SJSA1 (cell line): Measurements from ENCODE around the gene KLHL28. TPM values are rescaled to one million over a fixed set of nuclear protein-coding genes. Genes with fewer than 3 reads are reported as not detected.

Experiments used
- DNase-seq, 2 experiments: peaks; one replicate each; pipeline ENCODE4 v3.0.0-alpha.2; 2015 to 2020; ENCODE audit warnings: low spot score in 2 of 2, low read depth in 1 of 2
- H3K27ac ChIP-seq: fragments of 250-450 bp; sonication (Bioruptor Pico); 2 replicates; pipeline ENCODE4 v1.5.1; 2020; ENCODE audit warnings: mild to moderate bottlenecking, moderate library complexity
- H3K27me3 ChIP-seq: fragments of 250-450 bp; sonication (Bioruptor Pico); replicated peaks from 2 replicates; pipeline ENCODE4 v1.5.1; 2020; ENCODE audit warnings: mild to moderate bottlenecking, moderate library complexity
- H3K36me3 ChIP-seq: fragments of 250-450 bp; sonication (Bioruptor Pico); 2 replicates; pipeline ENCODE4 v1.5.1; 2020; ENCODE audit warnings: mild to moderate bottlenecking
- H3K4me1 ChIP-seq: fragments of 250-450 bp; sonication (Bioruptor Pico); replicated peaks from 2 replicates; pipeline ENCODE4 v1.6.1; 2021; ENCODE audit warnings: mild to moderate bottlenecking
- H3K4me3 ChIP-seq: fragments of 250-450 bp; sonication (Bioruptor Pico); 2 replicates; pipeline ENCODE4 v1.5.1; 2020; ENCODE audit warnings: mild to moderate bottlenecking
- H3K9me3 ChIP-seq: fragments of 250-450 bp; sonication (Bioruptor Pico); replicated peaks from 2 replicates; pipeline ENCODE4 v1.5.1; 2020; ENCODE audit warnings: mild to moderate bottlenecking
- total RNA-seq: library from RNA; depleted of rRNA; stranded (reverse); fragments of >200 nt; shearing (Covaris generic); gene quantifications from 2 replicates; pipeline ENCODE4 v1.2.3, GENCODE V29; 2014

Gene KLHL28
- total RNA-seq, 1 experiment from 2014 or later, result 5.0 TPM

DNA sequence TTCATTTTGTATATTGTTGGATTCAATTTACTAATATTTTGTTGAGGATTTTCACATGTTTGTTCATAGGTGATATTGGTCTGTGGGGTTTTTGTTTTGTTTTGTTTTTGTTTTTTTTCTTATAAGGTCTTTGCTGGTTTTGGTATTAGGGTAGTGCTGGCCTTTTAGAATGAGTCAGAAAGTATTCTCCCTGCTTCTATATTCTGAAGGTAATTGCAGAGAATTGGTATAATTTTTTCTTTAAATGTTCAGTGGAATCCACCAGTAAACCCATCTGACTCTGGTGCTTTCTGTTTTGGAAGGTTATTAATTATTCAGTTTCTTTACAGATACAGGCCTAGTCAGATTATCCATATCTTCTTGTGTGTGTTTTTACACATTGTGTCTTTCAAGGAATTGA lies 9.2 kb upstream of the KLHL28 start:
- Histone ChIP-seq H3K36me3 (peaks cover 13% of the 10 kb centered on the region), H3K9me3 (no peaks in the 10 kb centered on the region)

GRCh38 chr14:44968714-44969113 lies 7.0 kb upstream of the KLHL28 start:
- Histone ChIP-seq H3K27ac (no peak overlapping the region), H3K36me3 (peaks cover 13% of the 10 kb centered on the region), H3K9me3 (no peaks in the 10 kb centered on the region), H3K4me1 (peaks cover 11% of the 10 kb centered on the region), H3K27me3 (no peaks in the 10 kb centered on the region), H3K4me3 (no peak overlapping the region)
- no peak for DNase-seq

More for the DNA sequence above, 9.2 kb upstream of the KLHL28 start:
- H3K27ac ChIP-seq, result no peak overlapping the region
- DNase-seq, result no peak
- peaks cover 5% of the 10 kb centered on the region; the same call in 1 of the 2 replicates for H3K4me1 ChIP-seq
- no peak overlapping the region for H3K4me3 ChIP-seq
- H3K27me3 ChIP-seq, result no peaks in the 10 kb centered on the region

GRCh38 chr14:44966601-44967336 lies 5.0 kb upstream of the KLHL28 start:
- DNase-seq, result no peak
- no peaks in the 10 kb centered on the region for H3K27me3 ChIP-seq
- H3K4me3 ChIP-seq, result no peak overlapping the region
- no peak overlapping the region for H3K27ac ChIP-seq
- peaks cover 13% of the 10 kb centered on the region for H3K36me3 ChIP-seq
- H3K9me3 ChIP-seq, result no peaks in the 10 kb centered on the region
- H3K4me1 ChIP-seq, result peaks cover 14% of the 10 kb centered on the region

- H3K4me3 ChIP-seq, result peak overlapping the region; percentile 55
- H3K4me1 ChIP-seq, result peaks cover 19% of the 10 kb centered on the region
- peaks cover 8% of the 10 kb centered on the region for H3K36me3 ChIP-seq
- no peaks in the 10 kb centered on the region for H3K27me3 ChIP-seq
- no peak overlapping the region for H3K27ac ChIP-seq
- no peaks in the 10 kb centered on the region for H3K9me3 ChIP-seq
- no peak for DNase-seq
These were observed 2.1 kb upstream of the KLHL28 start for GRCh38 chr14:44963775-44964380.

DNA sequence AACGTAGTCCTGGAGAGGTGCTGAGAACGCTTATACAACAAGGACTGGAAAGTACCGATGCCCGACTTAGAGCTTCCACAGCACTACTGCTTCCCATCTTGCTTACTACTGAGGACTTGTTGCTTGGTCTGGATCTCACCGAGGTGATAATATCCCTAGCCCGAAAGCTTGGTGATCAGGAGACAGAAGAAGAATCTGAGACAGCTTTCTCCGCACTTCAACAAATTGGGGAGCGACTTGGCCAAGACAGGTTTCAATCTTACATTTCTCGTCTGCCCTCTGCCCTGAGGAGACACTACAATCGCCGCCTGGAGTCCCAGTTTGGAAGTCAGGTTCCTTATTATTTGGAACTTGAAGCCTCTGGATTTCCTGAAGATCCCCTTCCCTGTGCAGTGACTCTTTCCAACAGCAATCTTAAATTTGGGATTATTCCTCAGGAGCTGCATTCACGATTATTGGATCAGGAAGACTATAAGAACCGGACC lies 1.3 kb upstream of the KLHL28 start:
- Histone ChIP-seq H3K9me3 (no peaks in the 10 kb centered on the region), H3K27me3 (no peaks in the 10 kb centered on the region), H3K4me3 (peak overlapping the region; percentile 55), H3K4me1 (peaks cover 19% of the 10 kb centered on the region), H3K27ac (no peak overlapping the region), H3K36me3 (peaks cover 6% of the 10 kb centered on the region; the same call in 1 of the 2 replicates)
- DNase-seq, result no peak

DNA sequence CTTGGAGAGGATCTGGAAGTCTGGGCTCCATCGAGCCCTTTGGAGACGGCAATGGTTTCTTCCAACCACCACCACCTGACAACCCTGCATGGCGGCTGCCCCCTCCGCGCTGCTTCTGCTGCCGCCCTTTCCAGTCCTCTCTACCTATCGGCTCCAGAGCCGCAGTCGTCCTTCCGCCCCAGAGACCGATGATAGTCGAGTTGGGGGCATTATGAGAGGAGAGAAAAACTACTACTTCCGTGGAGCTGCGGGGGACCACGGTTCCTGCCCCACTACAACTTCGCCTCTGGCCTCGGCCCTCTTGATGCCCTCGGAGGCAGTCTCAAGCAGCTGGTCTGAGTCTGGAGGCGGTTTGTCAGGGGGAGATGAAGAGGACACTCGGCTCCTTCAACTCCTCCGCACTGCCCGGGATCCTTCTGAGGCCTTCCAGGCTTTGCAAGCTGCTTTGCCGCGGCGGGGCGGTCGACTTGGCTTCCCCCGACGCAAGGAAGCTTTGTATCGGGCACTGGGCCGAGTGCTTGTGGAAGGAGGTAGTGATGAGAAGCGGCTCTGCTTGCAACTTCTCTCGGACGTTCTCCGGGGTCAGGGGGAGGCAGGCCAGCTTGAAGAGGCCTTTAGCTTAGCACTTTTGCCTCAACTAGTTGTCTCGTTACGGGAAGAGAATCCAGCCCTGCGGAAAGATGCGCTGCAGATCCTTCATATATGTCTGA lies 742 bp upstream of the KLHL28 start:
- peak overlapping the region; percentile 45 for H3K27ac ChIP-seq
- peaks cover 18% of the 10 kb centered on the region for H3K4me1 ChIP-seq
- no peaks in the 10 kb centered on the region for H3K9me3 ChIP-seq
- no peaks in the 10 kb centered on the region for H3K27me3 ChIP-seq
- DNase-seq, result peak in 1 of 2 experiments; percentile 46
- peak overlapping the region; percentile 55 for H3K4me3 ChIP-seq
- peaks cover 2% of the 10 kb centered on the region; the same call in 1 of the 2 replicates for H3K36me3 ChIP-seq

GRCh38 chr14:44961151-44961553 lies 595 bp downstream of the KLHL28 start:
- Histone ChIP-seq H3K4me1 (peaks cover 14% of the 10 kb centered on the region), H3K27ac (0 out of 2 replicates have a peak overlapping the region, but pooled peaks have one; percentile 4), H3K36me3 (no peaks in the 10 kb centered on the region), H3K9me3 (no peaks in the 10 kb centered on the region), H3K27me3 (no peaks in the 10 kb centered on the region), H3K4me3 (peak overlapping the region; percentile 55)
- peak; percentile 28 to 45 for DNase-seq

DNA sequence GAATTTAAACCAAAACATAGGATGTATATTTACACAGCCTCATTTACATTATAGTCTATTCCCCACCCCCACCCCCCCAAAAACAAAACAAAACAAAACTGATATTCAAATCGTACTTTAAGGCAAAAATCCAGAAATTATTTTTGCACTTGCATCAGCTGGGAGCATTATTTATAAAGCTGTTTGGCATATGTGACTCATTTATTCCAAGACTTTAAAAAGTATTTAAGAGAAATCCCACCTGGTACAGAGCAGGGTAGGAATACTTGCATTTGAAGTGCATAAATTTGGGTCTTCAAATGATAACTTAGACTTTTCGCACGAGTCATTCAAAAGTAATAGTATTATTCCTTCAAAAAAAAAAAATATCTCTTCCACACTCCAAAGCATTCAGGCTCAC lies 1.1 kb downstream of the KLHL28 start:
- Histone ChIP-seq H3K27ac (no peak overlapping the region), H3K9me3 (no peaks in the 10 kb centered on the region), H3K4me1 (peaks cover 14% of the 10 kb centered on the region), H3K36me3 (no peaks in the 10 kb centered on the region), H3K27me3 (no peaks in the 10 kb centered on the region), H3K4me3 (peak overlapping the region; percentile 55)
- DNase-seq, result no peak

DNA sequence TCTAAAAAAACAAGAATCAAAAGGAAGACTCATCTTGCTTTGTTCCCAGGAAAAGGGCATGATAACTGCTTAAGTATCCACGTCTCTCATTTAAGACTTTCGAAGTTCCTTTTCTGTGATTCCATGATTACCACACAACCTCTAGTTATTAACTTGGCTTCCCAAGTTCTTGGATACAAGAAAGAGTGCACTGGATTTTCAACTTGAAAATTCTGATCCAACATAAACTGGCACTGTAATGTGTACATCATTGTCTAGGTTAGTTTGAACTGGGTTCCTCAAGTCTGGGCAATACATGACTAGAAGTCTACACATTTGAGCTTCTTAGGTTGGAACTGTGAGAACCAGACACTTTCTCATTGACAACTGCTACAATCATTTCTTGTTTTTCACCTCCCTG lies 1.6 kb downstream of the KLHL28 start:
- Histone ChIP-seq H3K4me3 (no peak overlapping the region), H3K27ac (no peak overlapping the region), H3K9me3 (no peaks in the 10 kb centered on the region), H3K27me3 (no peaks in the 10 kb centered on the region), H3K36me3 (no peaks in the 10 kb centered on the region), H3K4me1 (peaks cover 14% of the 10 kb centered on the region)
- no peak for DNase-seq

- Histone ChIP-seq H3K27me3 (no peaks in the 10 kb centered on the region), H3K4me1 (peaks cover 14% of the 10 kb centered on the region), H3K36me3 (no peaks in the 10 kb centered on the region), H3K27ac (no peak overlapping the region), H3K4me3 (no peak overlapping the region), H3K9me3 (no peaks in the 10 kb centered on the region)
- DNase-seq, result no peak
These were observed 2.2 kb downstream of the KLHL28 start for GRCh38 chr14:44959538-44959937.

- Histone ChIP-seq H3K36me3 (no peaks in the 10 kb centered on the region), H3K9me3 (no peaks in the 10 kb centered on the region), H3K27me3 (no peaks in the 10 kb centered on the region), H3K4me1 (peaks cover 6% of the 10 kb centered on the region), H3K4me3 (no peak overlapping the region), H3K27ac (no peak overlapping the region)
- DNase-seq, result no peak
These were observed 4.9 kb downstream of the KLHL28 start for GRCh38 chr14:44956866-44957265.

- H3K4me1 ChIP-seq, result peaks cover 6% of the 10 kb centered on the region
- H3K36me3 ChIP-seq, result no peaks in the 10 kb centered on the region
- no peaks in the 10 kb centered on the region for H3K9me3 ChIP-seq
- no peak overlapping the region for H3K27ac ChIP-seq
- H3K4me3 ChIP-seq, result no peak overlapping the region
- DNase-seq, result no peak
- no peaks in the 10 kb centered on the region for H3K27me3 ChIP-seq
These were observed 6.2 kb downstream of the KLHL28 start for GRCh38 chr14:44955528-44955927.

DNA sequence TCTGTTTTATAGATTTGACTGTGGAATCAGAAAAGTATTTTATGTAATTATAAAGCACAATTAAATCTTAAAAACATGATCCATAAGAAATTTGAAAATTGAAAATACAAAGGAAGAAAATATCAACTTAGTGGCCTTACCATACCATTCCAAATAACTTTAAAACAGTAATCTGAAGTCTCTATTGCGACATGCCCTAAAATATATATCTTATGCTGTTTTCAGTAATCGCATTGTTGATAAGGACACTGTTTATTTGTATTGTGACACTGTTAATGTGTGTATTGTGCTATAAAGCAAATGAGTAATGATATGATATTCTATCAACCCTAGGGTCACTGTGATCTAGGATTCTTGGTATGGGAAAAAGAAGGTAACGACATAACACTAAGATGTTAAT lies 7.0 kb downstream of the KLHL28 start:
- Histone ChIP-seq H3K27me3 (no peaks in the 10 kb centered on the region), H3K27ac (no peak overlapping the region), H3K36me3 (no peaks in the 10 kb centered on the region), H3K4me1 (no peaks in the 10 kb centered on the region), H3K4me3 (no peak overlapping the region), H3K9me3 (no peaks in the 10 kb centered on the region)
- DNase-seq, result no peak
